K562 (cell line): ENCODE results near the gene OR51V1. TPM values are rescaled to one million over a fixed set of nuclear protein-coding genes. Genes with fewer than 3 reads are reported as not detected.

Source experiments
- ARNT ChIP-seq, 2 experiments: fragments of 450-650 bp; IDR thresholded peaks; 2 replicates each; pipeline ENCODE4 v1.6.1; 2016; ENCODE audit warnings: mild to moderate bottlenecking in 1 of 2
- C11orf30 ChIP-seq: fragments of 450-650 bp; IDR thresholded peaks from 2 replicates; pipeline ENCODE4 v1.6.1; 2016; ENCODE audit warnings: low read depth, mild to moderate bottlenecking
- CBFA2T2 ChIP-seq: fragments of 450-650 bp; conservative IDR thresholded peaks from 2 replicates; pipeline ENCODE4 v1.6.1; 2017; ENCODE audit warnings: mild to moderate bottlenecking
- CTBP1 ChIP-seq: fragments of 450-650 bp; IDR thresholded peaks from 2 replicates; pipeline ENCODE4 v1.6.1; 2016; ENCODE audit warnings: borderline replicate concordance
- DPF2 ChIP-seq: fragments of 450-650 bp; IDR thresholded peaks from 2 replicates; pipeline ENCODE4 v1.6.1; 2016
- FOXM1 ChIP-seq, 2 experiments: fragments of 450-650 bp in 1 of 2; sonication (generic) in 1 of 2; formaldehyde crosslinking in 1 of 2; IDR thresholded peaks; 2 replicates each; pipeline versions ENCODE4 v1.6.1 to v1.9.0; 2017 to 2022; ENCODE audit warnings: low read depth in 2 of 2, mild to moderate bottlenecking in 2 of 2, missing genetic modification reagents in 1 of 2, moderate library complexity in 1 of 2
- GATA2 ChIP-seq: sonication (generic); formaldehyde crosslinking; IDR thresholded peaks from 2 replicates; pipeline ENCODE4 v1.4.0; 2020; ENCODE audit warnings: mild to moderate bottlenecking, missing genetic modification reagents
- GATAD2A ChIP-seq: fragments of 450-650 bp; IDR thresholded peaks from 2 replicates; pipeline ENCODE4 v1.6.1; 2017
- HDAC3 ChIP-seq: fragments of 450-650 bp; IDR thresholded peaks from 2 replicates; pipeline ENCODE4 v1.6.1; 2018; ENCODE audit warnings: borderline replicate concordance, mild to moderate bottlenecking, moderate library complexity; ENCODE audit not compliant: partially characterized antibody
- MAFG ChIP-seq: fragments of 450-650 bp; conservative IDR thresholded peaks from 2 replicates; pipeline ENCODE4 v1.6.1; 2016; ENCODE audit warnings: missing genetic modification characterization, missing compliant biosample characterization
- MAFK ChIP-seq: IDR thresholded peaks from 2 replicates; pipeline ENCODE4 v1.6.1; 2011; ENCODE audit warnings: low read length, improper control_type of control experiment
- MYC ChIP-seq, 2 experiments: fragments of 250-450 bp in 1 of 2; sonication (Bioruptor Pico) in 1 of 2; IDR thresholded peaks; 2 replicates each; pipeline versions ENCODE4 v1.5.1 to v1.6.1; 2012 to 2021; ENCODE audit warnings: low read depth in 2 of 2, borderline replicate concordance in 1 of 2, improper control_type of control experiment in 1 of 2, low read length in 1 of 2, mild to moderate bottlenecking in 1 of 2, moderate library complexity in 1 of 2
- NFE2 ChIP-seq: IDR thresholded peaks from 2 replicates; pipeline ENCODE4 v1.6.1; 2014; ENCODE audit warnings: antibody characterized with exemption, low read depth
- NRF1 ChIP-seq, 2 experiments: fragments of 450-650 bp; IDR thresholded peaks in 1 of 2; conservative IDR thresholded peaks in 1 of 2; 2 replicates each; pipeline ENCODE4 v1.6.1; 2014; ENCODE audit warnings: mild to moderate bottlenecking in 2 of 2
- RCOR1 ChIP-seq, 2 experiments: IDR thresholded peaks; 2 replicates each; pipeline ENCODE4 v1.6.1; 2012; ENCODE audit warnings: low read depth in 2 of 2, low read length in 2 of 2, borderline replicate concordance in 1 of 2, improper control_type of control experiment in 1 of 2
- ZC3H8 ChIP-seq: fragments of 450-650 bp; IDR thresholded peaks from 2 replicates; pipeline ENCODE4 v1.6.1; 2017
- ZFX ChIP-seq: sonication (generic); formaldehyde crosslinking; IDR thresholded peaks from 2 replicates; pipeline ENCODE4 v1.8.0; 2022; ENCODE audit warnings: mild to moderate bottlenecking, missing genetic modification reagents, moderate library complexity
- ZKSCAN1 ChIP-seq: fragments of 150-350 bp; IDR thresholded peaks from 2 replicates; pipeline ENCODE4 v1.6.1; 2016; ENCODE audit warnings: low read depth, low read length
- ZNF316 ChIP-seq: fragments of 450-650 bp; IDR thresholded peaks from 2 replicates; pipeline ENCODE4 v1.6.1; 2016
- polyA plus RNA-seq, 8 experiments: library from polyadenylated mRNA; depleted of rRNA in 4 of 8; stranded (reverse) in 5 of 8; unstranded in 3 of 8; fragments of >200 nt; fragmentation: Nextera tagmentation in 2 of 8; fragmentation: Illumina TruSeq in 1 of 8; extraction: Ambion mirVana in 2 of 8; extraction: Trizol in 1 of 8; gene quantifications; 2 replicates each; pipeline versions ENCODE4 v1.2.1 to v1.2.3, GENCODE V29; 2011 to 2014; ENCODE audit warnings: inconsistent platforms in 1 of 8, missing spikeins in 1 of 8
- total RNA-seq, 7 experiments: library from RNA; depleted of rRNA in 6 of 7; stranded (reverse); fragments of >200 nt in 6 of 7; fragmentation: Illumina TruSeq in 2 of 7; extraction: Trizol in 2 of 7; gene quantifications; 2 replicates each; pipeline versions ENCODE4 v1.2.1 to v1.2.3, GENCODE V29; 2011 to 2021; ENCODE audit warnings: low replicate concordance in 1 of 7
- TF ChIP-seq, protein P1 (sequence below): fragments of 250-450 bp; sonication (Bioruptor Pico); IDR thresholded peaks from 2 replicates; pipeline ENCODE4 v1.5.0; 2021
- TF ChIP-seq, protein P2 (sequence below): IDR thresholded peaks from 3 replicates; pipeline ENCODE4 v1.6.1; 2011; ENCODE audit warnings: borderline replicate concordance, mild to moderate bottlenecking, moderate library complexity; ENCODE audit not compliant: insufficient read length; ENCODE audit errors: extremely low read depth
- TF ChIP-seq, protein P3 (sequence below): fragments of 450-650 bp; IDR thresholded peaks from 2 replicates; pipeline ENCODE4 v1.6.1; 2016

OR51V1 gene
- total and polyA plus RNA-seq, 9 of the 15 experiments (the other 6 are each of a cell fraction or from before 2014, with no cell fraction given): not detected

DNA sequence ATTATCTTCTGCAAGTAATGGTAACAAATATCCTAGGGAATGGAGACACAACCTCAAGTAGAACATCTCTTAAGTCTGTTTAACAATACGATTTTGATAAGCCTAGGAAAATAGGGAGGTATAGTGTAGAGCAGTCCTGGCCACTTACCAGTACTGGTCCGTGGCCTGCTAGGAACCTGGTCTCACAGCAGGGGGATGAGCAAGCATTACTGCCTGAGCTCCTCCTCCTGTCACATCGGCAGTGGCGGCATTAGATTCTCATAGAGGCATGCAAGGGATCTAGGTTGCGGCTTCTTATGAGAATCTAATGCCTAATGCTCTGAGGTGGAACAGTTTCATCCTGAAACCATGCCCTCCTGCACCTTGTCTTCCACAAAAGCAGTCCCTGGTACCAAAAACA, 4.4 kb downstream of the OR51V1 start (continued):
- TF ChIP-seq HDAC3: no peak
- TF ChIP-seq RCOR1 (IDR thresholded peaks at IDR 0.05; ENCODE audit: borderline replicate concordance in 1 of 2, low read depth in 2 of 2, low read length in 2 of 2): peak in 1 of 2 experiments; percentile 79; a peak in 1 of 4 replicates
- 0 out of 2 replicates have a peak, but pooled peaks have one; percentile 14 for TF ChIP-seq DPF2
- TF ChIP-seq, protein P1, sequence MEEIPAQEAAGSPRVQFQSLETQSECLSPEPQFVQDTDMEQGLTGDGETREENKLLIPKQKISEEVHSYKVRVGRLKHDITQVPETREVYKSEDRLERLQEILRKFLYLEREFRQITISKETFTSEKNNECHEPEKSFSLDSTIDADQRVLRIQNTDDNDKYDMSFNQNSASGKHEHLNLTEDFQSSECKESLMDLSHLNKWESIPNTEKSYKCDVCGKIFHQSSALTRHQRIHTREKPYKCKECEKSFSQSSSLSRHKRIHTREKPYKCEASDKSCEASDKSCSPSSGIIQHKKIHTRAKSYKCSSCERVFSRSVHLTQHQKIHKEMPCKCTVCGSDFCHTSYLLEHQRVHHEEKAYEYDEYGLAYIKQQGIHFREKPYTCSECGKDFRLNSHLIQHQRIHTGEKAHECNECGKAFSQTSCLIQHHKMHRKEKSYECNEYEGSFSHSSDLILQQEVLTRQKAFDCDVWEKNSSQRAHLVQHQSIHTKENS: no peak
- TF ChIP-seq MAFG (tag): peak; percentile 45
- TF ChIP-seq ARNT (IDR thresholded peaks at IDR 0.05): 0 out of 4 replicates have a peak, but pooled peaks of 1 of the 2 experiments have one; percentile 21
- peak; percentile 29; the same call in 1 of the 2 replicates for TF ChIP-seq CTBP1
- TF ChIP-seq ZKSCAN1: peak; percentile 28; the same call in 1 of the 2 replicates
- no peak for TF ChIP-seq FOXM1 (IDR thresholded peaks at IDR 0.05; ENCODE audit: low read depth)
- TF ChIP-seq FOXM1 (CRISPR knock-in tag; IDR thresholded peaks at IDR 0.05; ENCODE audit: low read depth): no peak
- TF ChIP-seq MAFK: peak; percentile 34; the same call in 1 of the 2 replicates
- TF ChIP-seq C11orf30: peak; percentile 69
- TF ChIP-seq NRF1 (conservative IDR thresholded peaks at IDR 0.05 in 1 of 2, IDR thresholded peaks at IDR 0.05 in 1 of 2): peak; percentile 43 to 52; a peak in 2 of 4 replicates
- TF ChIP-seq ZFX: 0 out of 2 replicates have a peak, but pooled peaks have one; percentile 16
- TF ChIP-seq, protein P2, sequence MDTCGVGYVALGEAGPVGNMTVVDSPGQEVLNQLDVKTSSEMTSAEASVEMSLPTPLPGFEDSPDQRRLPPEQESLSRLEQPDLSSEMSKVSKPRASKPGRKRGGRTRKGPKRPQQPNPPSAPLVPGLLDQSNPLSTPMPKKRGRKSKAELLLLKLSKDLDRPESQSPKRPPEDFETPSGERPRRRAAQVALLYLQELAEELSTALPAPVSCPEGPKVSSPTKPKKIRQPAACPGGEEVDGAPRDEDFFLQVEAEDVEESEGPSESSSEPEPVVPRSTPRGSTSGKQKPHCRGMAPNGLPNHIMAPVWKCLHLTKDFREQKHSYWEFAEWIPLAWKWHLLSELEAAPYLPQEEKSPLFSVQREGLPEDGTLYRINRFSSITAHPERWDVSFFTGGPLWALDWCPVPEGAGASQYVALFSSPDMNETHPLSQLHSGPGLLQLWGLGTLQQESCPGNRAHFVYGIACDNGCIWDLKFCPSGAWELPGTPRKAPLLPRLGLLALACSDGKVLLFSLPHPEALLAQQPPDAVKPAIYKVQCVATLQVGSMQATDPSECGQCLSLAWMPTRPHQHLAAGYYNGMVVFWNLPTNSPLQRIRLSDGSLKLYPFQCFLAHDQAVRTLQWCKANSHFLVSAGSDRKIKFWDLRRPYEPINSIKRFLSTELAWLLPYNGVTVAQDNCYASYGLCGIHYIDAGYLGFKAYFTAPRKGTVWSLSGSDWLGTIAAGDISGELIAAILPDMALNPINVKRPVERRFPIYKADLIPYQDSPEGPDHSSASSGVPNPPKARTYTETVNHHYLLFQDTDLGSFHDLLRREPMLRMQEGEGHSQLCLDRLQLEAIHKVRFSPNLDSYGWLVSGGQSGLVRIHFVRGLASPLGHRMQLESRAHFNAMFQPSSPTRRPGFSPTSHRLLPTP: no peak
- peak; percentile 83 for TF ChIP-seq NFE2
- TF ChIP-seq GATA2 (CRISPR knock-in tag): no peak
- TF ChIP-seq ZC3H8: no peak
- TF ChIP-seq, protein P3, sequence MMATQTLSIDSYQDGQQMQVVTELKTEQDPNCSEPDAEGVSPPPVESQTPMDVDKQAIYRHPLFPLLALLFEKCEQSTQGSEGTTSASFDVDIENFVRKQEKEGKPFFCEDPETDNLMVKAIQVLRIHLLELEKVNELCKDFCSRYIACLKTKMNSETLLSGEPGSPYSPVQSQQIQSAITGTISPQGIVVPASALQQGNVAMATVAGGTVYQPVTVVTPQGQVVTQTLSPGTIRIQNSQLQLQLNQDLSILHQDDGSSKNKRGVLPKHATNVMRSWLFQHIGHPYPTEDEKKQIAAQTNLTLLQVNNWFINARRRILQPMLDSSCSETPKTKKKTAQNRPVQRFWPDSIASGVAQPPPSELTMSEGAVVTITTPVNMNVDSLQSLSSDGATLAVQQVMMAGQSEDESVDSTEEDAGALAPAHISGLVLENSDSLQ: peak; percentile 33; the same call in 1 of the 2 replicates
- TF ChIP-seq GATAD2A: no peak
- peak; percentile 63 for TF ChIP-seq ZNF316
- TF ChIP-seq CBFA2T2: no peak
- TF ChIP-seq MYC (IDR thresholded peaks at IDR 0.05; ENCODE audit: low read depth, low read length): peak; percentile 33; the same call in 1 of the 2 replicates
- no peak for TF ChIP-seq MYC (CRISPR knock-in tag; IDR thresholded peaks at IDR 0.05; ENCODE audit: borderline replicate concordance, low read depth)
